Smooth muscle cell (in vitro differentiated cells): Measurements from ENCODE around the gene STK39. TPM values are rescaled to one million over a fixed set of nuclear protein-coding genes. Genes with fewer than 3 reads are reported as not detected.

Experiments
- DNase-seq: peaks from one replicate; lab custom pipeline; 2025; ENCODE audit not compliant: unreplicated experiment; lab: John Stamatoyannopoulos, UW
- H2AFZ ChIP-seq: fragments of 200-600 bp; sonication (generic); 2 replicates; pipeline ENCODE4 v1.6.0; 2016; ENCODE audit warnings: antibody characterized with exemption, low read depth, mild to moderate bottlenecking
- H3F3A ChIP-seq: fragments of 200-600 bp; sonication (generic); 2 replicates; pipeline ENCODE4 v1.6.0; 2017; ENCODE audit warnings: antibody characterized with exemption, low read depth
- H3K27ac ChIP-seq: fragments of 200-600 bp; sonication (generic); 2 replicates; pipeline ENCODE4 v1.5.1; 2016; ENCODE audit warnings: low read depth, mild to moderate bottlenecking
- H3K27me3 ChIP-seq: fragments of 200-600 bp; sonication (generic); 2 replicates; pipeline ENCODE4 v1.6.1; 2016; ENCODE audit warnings: low read depth, mild to moderate bottlenecking
- H3K36me3 ChIP-seq: fragments of 200-600 bp; sonication (generic); 2 replicates; pipeline ENCODE4 v1.5.1; 2016; ENCODE audit warnings: low read depth
- H3K4me1 ChIP-seq: fragments of 200-600 bp; sonication (generic); 2 replicates; pipeline ENCODE4 v1.5.1; 2016; ENCODE audit warnings: low read depth
- H3K4me2 ChIP-seq: fragments of 200-600 bp; sonication (generic); 2 replicates; pipeline ENCODE4 v1.6.0; 2016; ENCODE audit warnings: mild to moderate bottlenecking
- H3K4me3 ChIP-seq: fragments of 200-600 bp; sonication (generic); 2 replicates; pipeline ENCODE4 v1.5.1; 2016; ENCODE audit warnings: mild to moderate bottlenecking
- H3K79me2 ChIP-seq: fragments of 200-600 bp; sonication (generic); 2 replicates; pipeline ENCODE4 v1.6.0; 2016; ENCODE audit warnings: low read depth, mild to moderate bottlenecking
- H3K9ac ChIP-seq: fragments of 200-600 bp; sonication (generic); 2 replicates; pipeline ENCODE4 v1.6.0; 2016; ENCODE audit warnings: low read depth
- H3K9me3 ChIP-seq: fragments of 200-600 bp; sonication (generic); replicated peaks from 2 replicates; pipeline ENCODE4 v1.5.1; 2016; ENCODE audit warnings: low read depth
- H4K20me1 ChIP-seq: fragments of 200-600 bp; sonication (generic); 2 replicates; pipeline ENCODE4 v1.6.0; 2016; ENCODE audit warnings: low read depth
- CTCF ChIP-seq: fragments of 200-600 bp; sonication (generic); IDR thresholded peaks from 2 replicates; pipeline ENCODE4 v1.5.1; 2017; ENCODE audit warnings: borderline replicate concordance, mild to moderate bottlenecking, antibody characterized with exemption; ENCODE audit not compliant: insufficient read depth, poor library complexity, severe bottlenecking
- WGBS: methylation state at CpG from one replicate; pipeline ENCODE4 v1.1.7; 2016; ENCODE audit warnings: low lambda C conversion rate; 5-methylcytosine and 5-hydroxymethylcytosine counted together
- polyA plus RNA-seq: library from polyadenylated mRNA; unstranded; fragments of >200 nt; fragmentation: Nextera tagmentation; extraction: Ambion mirVana; gene quantifications from 2 replicates; pipeline ENCODE4 v1.2.1, GENCODE V29; 2016
- total RNA-seq: library from RNA; depleted of rRNA; stranded (reverse); fragments of >200 nt; gene quantifications from 2 replicates; pipeline ENCODE4 v1.2.3, GENCODE V29; 2014

The STK39 gene
- total and polyA plus RNA-seq, 2 experiments from 2014 or later, result 21.1 to 37.8 TPM

DNA sequence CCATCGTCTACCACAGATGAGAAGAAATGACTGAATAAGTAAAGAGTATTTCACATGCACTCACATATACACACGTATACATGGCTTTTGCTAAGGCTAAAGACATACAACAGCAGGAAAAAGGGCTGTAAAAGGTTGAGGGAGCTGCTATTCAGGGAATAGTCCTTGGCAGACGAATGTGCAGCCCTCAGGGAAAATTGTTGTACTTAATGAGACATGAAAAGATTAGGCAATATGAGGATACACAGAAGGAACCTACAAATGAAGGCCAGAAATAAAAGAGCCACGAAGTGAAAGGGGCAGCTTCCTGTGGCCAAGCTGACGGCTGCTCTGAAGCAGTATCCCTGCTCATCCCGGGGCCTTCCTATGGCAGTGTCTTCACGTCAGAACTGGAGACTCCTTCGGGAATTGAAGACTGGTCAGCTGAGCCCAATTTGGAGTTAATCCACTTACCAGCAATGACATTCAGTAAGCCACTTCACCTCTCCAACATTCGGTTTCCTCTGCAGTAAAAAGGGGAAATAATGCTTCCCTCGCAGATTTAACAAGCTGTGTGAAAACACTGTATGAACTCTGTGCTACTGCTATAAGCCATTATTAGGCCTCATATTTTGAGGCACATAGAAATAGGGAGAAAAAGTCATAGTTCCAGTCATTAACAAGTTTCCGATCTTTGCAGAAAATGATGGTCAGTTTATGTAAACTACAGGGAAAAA, 221.8 kb downstream of the STK39 start:
- DNase-seq, result no peak
- whole genome bisulfite sequencing, result 89% methylated on average over 11 of the region's 11 CpGs
- TF ChIP-seq CTCF, result no peak

DNA sequence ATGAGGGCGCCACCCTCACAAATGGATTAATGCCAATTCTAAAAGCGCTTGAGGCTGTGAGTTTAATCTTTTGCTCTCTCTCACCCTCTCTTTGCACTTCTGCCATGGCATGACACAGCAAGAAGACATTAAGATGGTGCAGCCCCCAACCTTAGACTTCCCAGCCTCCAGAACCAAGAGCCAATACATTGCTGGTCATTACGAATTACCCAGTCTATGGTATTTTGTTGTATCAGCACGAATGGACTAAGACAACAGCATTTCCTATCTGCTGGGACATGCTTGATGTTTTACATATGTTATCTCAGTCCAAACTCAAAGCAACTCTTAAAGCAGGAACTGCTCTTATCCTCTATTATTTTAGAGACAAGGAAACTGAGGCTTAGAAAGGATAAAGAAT, 222.9 kb downstream of the STK39 start:
- Histone ChIP-seq H4K20me1 (peaks cover 14% of the 10 kb centered on the region), H3K9ac (no peak overlapping the region), H2AFZ (no peak overlapping the region), H3K27ac (no peak overlapping the region), H3F3A (no peaks in the 10 kb centered on the region), H3K4me3 (no peak overlapping the region), H3K4me1 (no peaks in the 10 kb centered on the region), H3K27me3 (no peaks in the 10 kb centered on the region), H3K4me2 (no peak overlapping the region), H3K79me2 (no peaks in the 10 kb centered on the region), H3K9me3 (no peaks in the 10 kb centered on the region), H3K36me3 (no peaks in the 10 kb centered on the region)
- TF ChIP-seq CTCF, result no peak
- no peak for DNase-seq
- 88% methylated on average over 4 of the region's 4 CpGs for whole genome bisulfite sequencing

More for the DNA sequence above, 221.8 kb downstream of the STK39 start:
- Histone ChIP-seq H3K9ac (no peak overlapping the region), H2AFZ (no peak overlapping the region), H3K79me2 (no peaks in the 10 kb centered on the region), H3K4me1 (no peaks in the 10 kb centered on the region), H3K4me3 (no peak overlapping the region), H4K20me1 (peaks cover 14% of the 10 kb centered on the region), H3K4me2 (no peak overlapping the region), H3K9me3 (no peaks in the 10 kb centered on the region), H3K27me3 (no peaks in the 10 kb centered on the region), H3K27ac (no peak overlapping the region), H3K36me3 (no peaks in the 10 kb centered on the region), H3F3A (no peaks in the 10 kb centered on the region)

DNA sequence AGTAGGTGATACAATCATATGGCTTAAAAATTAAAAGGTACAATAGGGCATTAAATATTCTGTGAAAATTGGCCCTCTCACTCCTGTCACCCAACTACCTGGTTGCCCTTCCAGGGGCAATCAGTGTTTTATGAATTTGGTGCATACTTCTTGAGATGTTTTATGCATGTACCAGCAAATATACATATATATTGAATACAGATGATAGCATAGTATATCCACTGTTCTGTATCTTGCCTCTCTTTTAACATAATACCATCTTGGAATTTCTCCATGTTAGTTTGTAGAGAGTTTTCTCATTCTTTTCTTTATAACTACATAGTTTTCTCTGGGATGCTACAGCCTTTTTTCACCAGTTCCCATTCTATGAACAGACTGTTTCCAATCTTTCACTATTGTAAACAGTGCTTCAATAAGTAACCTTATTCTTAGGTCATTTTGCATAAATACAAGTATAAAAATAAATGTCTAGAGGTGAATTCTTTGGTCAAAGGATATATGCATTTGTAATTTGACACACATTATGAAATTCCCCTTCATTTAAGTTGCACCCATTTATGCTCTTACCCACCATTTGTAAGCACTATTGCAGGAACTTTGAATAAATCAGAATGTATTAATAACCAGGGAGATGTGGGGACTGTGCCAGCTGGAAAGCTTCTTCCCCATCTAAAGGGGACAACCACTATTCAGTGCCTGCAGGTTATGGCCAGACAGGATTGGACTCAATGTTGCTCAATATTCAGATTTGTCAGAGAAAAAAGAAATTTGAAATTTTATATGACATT, 225.4 kb downstream of the STK39 start:
- no peaks in the 10 kb centered on the region for H3K27me3 ChIP-seq
- peaks cover 10% of the 10 kb centered on the region for H4K20me1 ChIP-seq
- H3K9ac ChIP-seq, result no peak overlapping the region
- no peak overlapping the region for H3K4me3 ChIP-seq
- DNase-seq, result no peak
- no peak for TF ChIP-seq CTCF
- no peaks in the 10 kb centered on the region for H3K4me1 ChIP-seq
- H3F3A ChIP-seq, result no peaks in the 10 kb centered on the region
- H2AFZ ChIP-seq, result no peak overlapping the region
- H3K36me3 ChIP-seq, result no peaks in the 10 kb centered on the region
- no peaks in the 10 kb centered on the region for H3K79me2 ChIP-seq
- H3K9me3 ChIP-seq, result no peaks in the 10 kb centered on the region
- H3K27ac ChIP-seq, result no peak overlapping the region
- no peak overlapping the region for H3K4me2 ChIP-seq
